ENCODE results near the gene ZNF610.

GRCh38 chr19:52291781-52292180 lies 44.3 kb upstream of the ZNF610 start:
- TF ChIP-seq CCAR2 (optimal IDR thresholded peaks at IDR 0.05; ENCODE audit: low read depth, low read length) (no peak), NFRKB (IDR thresholded peaks at IDR 0.05) (no peak), CTCF (CRISPR knock-in tag; IDR thresholded peaks at IDR 0.05) (no peak), ZNF792 (CRISPR knock-in tag; IDR thresholded peaks at IDR 0.05) (no peak), CREB3 (CRISPR knock-in tag; IDR thresholded peaks at IDR 0.05) (no peak), JUN (CRISPR knock-in tag; IDR thresholded peaks at IDR 0.05) (no peak), ZNF512 (CRISPR knock-in tag; IDR thresholded peaks at IDR 0.05) (no peak), POLR2A (IDR thresholded peaks at IDR 0.05; ENCODE audit: insufficient read depth in 1 of 2, low read depth in 2 of 2, low read length in 2 of 2) (no peak), STAT6 (CRISPR knock-in tag; IDR thresholded peaks at IDR 0.05; ENCODE audit: borderline replicate concordance) (no peak), ZIK1 (CRISPR knock-in tag; IDR thresholded peaks at IDR 0.05; ENCODE audit: borderline replicate concordance, low read depth) (no peak), RFXANK (CRISPR knock-in tag; IDR thresholded peaks at IDR 0.05) (no peak), SNAPC2 (CRISPR knock-in tag; IDR thresholded peaks at IDR 0.05) (no peak), XRCC5 (optimal IDR thresholded peaks at IDR 0.05; ENCODE audit: low read length) (no peak)

All from HepG2 (cell line).